ENCODE results near the gene NFE2L2.

DNA sequence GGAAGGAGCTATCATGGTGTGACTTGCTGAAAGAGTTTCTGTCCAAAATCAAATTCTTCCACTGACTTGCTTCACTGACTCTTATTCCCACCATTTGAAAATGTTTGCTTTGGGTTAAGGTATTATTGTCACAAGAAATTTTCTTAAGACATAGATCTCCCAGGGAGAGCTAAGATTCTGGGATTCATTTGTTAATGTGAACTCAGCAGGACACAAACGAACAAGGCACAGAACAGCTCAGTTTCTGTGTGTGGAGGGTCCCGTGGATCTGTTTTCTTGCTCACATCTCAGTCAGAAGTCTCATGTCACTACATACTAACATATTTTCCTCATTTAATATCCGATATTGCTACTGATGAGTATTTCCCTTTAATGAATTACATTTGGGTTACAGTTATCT lies 60.1 kb downstream of the NFE2L2 start:
- TF ChIP-seq FOXA1 (IDR thresholded peaks at IDR 0.05), result no peak
- no peak for TF ChIP-seq L3MBTL2 (conservative IDR thresholded peaks at IDR 0.05)
- TF ChIP-seq SUZ12 (IDR thresholded peaks at IDR 0.05), result no peak
- no peak for TF ChIP-seq BHLHE40 (IDR thresholded peaks at IDR 0.05; ENCODE audit: borderline replicate concordance)
- TF ChIP-seq FOXM1 (IDR thresholded peaks at IDR 0.05; ENCODE audit: borderline replicate concordance), result no peak
- TF ChIP-seq NFRKB (IDR thresholded peaks at IDR 0.05), result no peak
- TF ChIP-seq HDGF (IDR thresholded peaks at IDR 0.05; ENCODE audit: borderline replicate concordance), result no peak
- no peak for TF ChIP-seq SP1 (IDR thresholded peaks at IDR 0.05)

Measured in HEK293T (cell line).